SH-SY5Y (cell line): Measurements from ENCODE around the gene HIRA.

Source experiments
- GATA2 ChIP-seq: IDR thresholded peaks from 2 replicates; pipeline ENCODE4 v1.6.1; 2011; ENCODE audit warnings: mild to moderate bottlenecking, low read depth, low read length
- GATA3 ChIP-seq: IDR thresholded peaks from 2 replicates; pipeline ENCODE4 v1.6.1; 2011; ENCODE audit warnings: low read depth, mild to moderate bottlenecking, low read length, moderate library complexity

DNA sequence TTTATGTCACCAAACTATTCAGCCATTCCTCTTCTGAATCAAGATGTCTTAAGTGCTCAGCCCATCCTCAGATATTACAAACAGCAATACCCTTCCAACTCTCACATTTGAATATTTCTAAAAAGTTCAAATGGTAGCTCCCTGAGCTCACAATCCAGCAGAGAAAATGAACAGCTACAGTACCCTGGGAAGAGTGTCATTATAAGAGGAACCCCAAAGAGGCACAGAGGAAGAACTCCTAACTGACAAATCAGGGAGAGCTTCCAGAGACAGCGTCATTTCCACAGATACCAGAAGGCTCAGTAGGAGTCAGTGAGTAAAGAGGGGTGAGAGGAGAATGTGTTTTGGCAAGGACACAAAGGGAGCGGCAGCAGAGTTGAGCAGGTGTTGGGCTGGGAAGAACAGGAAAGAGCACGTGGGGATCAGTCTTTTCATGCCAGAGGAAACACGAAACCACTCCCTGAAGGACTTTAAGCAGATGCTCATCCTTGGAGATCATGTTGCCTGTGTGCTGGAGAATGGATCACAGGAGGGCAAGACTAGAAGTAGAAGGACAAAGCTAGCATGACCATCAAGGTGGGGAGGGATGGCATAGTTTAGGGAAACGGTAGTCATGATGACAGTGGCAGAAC, 144.3 kb downstream of the HIRA start:
- TF ChIP-seq GATA2 = no peak
- TF ChIP-seq GATA3 = no peak
